NCI-H1694 treated with DMSO at 0.1 percent for 48 hours (cell line): ENCODE results near the gene LVRN.

Experiments
- DNase-seq: peaks from one replicate; lab custom pipeline; 2025; lab: John Stamatoyannopoulos, UW

Gene LVRN

DNA sequence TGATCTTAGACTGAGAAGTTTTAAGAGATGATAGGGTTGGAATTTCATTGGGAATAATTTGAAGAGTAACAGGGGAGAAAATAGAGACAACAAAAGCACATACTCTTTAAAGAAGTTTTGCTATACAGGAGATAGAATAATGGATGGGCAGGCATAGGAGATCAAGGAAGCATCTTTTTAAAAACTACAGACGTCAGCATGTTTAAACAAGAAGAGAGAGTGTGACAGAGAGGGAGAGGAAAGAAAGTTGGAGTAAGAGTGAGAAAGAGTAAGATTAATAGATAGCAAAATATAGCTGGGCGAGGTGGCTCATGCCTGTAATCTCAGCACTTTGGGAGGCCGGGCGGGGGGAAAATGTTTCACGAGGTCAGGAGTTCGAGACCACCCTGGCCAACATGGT, 5.3 kb upstream of the LVRN start:
- DNase-seq = no peak

DNA sequence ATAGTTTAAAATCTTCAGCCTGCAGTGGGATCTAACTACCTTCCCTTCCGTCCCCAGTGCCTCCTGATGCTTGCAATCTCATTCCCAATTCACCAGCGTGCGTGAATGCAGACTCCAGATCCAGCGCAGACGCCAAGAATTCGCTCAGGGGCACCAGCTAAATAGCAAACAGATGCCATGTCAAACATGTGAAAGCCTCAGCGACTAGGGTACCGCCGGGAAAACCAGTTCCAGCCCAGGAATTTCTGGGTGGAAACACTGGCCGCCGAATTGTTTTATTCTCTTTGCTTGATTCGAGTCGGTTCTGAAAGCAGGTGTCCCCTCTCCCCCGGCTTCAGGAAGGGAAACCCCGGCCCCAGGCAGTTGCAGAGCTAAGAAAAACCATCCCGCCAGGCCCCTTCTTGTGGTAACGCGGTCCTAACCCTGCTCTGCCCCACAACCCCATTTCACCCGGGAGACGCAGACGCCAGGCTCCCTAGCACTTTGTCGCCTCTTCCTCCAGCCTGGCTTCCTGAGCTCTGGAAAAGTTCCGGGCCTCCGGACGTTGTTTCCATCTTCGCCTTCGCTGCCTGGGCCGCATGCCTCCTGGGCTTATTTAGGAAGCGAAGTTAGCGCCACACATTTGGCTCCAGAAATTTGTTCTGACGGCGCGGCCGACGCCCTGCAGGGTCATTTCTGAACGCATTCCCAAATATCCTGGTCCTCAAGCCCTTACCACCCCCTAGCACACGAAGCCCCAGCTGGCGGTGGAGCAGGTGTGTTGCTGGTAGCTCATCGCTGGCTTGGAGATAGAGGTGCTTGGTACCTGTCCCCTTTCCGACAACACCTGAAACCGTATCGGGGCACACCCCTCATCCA, 665 bp upstream of the LVRN start:
- no peak for DNase-seq

DNA sequence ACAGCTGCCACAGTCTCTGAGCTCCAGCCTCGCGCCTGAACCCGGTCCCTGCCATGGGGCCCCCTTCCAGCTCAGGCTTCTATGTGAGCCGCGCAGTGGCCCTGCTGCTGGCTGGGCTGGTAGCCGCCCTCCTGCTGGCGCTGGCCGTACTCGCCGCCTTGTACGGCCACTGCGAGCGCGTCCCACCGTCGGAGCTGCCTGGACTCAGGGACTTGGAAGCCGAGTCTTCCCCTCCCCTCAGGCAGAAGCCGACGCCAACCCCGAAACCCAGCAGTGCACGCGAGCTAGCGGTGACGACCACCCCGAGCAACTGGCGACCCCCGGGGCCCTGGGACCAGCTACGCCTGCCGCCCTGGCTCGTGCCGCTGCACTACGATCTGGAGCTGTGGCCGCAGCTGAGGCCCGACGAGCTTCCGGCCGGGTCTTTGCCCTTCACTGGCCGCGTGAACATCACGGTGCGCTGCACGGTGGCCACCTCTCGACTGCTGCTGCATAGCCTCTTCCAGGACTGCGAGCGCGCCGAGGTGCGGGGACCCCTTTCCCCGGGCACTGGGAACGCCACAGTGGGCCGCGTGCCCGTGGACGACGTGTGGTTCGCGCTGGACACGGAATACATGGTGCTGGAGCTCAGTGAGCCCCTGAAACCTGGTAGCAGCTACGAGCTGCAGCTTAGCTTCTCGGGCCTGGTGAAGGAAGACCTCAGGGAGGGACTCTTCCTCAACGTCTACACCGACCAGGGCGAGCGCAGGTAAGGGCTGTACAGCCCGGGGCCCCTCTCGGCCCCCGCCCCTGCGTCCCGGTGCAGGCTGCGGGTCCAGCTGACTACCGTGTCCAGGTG, 509 bp downstream of the LVRN start:
- no peak for DNase-seq

DNA sequence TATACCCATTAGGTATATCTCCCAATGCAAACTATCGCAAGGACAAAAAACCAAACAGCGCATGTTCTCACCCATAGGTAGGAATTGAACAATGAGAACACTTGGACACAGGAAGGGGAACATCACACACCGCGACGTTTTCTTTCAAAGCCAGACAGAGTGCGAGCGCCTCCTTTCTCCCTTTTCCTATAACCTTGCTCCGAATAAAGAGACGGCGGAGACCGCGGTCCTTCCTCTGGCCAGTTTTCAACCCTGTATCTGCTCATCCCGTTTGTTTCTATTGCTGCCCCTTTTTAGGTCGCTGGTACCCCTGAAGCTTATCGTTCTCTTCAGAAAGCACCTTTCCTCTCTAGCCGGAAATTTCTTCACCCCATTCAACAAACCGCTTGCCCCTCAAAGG, 1.3 kb downstream of the LVRN start:
- DNase-seq = no peak

DNA sequence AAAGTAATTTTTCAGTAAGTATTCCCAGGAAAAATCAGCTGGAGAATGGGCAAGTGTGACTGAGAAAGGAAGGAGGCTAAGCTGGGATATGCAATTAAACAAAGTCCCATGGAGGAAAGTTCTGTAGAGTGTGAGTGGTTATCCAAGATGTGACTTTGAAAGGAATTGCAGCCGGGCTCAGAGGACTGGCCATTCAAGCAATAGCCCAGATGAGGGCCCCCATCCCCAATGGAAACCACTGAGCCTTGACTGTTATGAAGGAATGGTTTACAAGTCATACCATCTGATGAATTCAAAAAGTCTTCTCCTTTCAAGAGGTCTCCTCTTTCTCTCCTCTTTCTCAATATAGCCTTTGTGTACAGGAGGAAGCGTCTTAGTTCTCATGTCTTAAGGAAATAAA, 6.5 kb downstream of the LVRN start:
- DNase-seq = no peak

DNA sequence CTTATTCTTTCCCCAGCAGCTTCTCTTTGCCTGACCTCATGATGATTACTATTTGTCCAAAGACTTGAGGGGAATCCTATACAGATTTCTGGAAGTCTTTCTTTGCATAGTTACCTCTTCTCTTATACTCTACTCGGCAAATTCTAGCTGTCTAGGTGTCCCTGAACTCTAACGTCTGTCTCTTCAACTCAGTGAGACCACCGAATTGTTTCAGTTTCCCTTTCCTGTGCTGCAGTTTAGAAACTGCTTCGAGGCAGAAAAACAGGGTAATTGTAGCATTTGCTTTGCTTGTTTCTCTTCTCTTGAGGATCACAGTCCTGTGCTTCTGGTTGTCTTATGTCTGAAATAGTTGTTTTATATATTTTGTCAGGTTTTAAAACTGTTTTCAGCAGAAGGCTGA, 14.8 kb downstream of the LVRN start:
- no peak for DNase-seq

DNA sequence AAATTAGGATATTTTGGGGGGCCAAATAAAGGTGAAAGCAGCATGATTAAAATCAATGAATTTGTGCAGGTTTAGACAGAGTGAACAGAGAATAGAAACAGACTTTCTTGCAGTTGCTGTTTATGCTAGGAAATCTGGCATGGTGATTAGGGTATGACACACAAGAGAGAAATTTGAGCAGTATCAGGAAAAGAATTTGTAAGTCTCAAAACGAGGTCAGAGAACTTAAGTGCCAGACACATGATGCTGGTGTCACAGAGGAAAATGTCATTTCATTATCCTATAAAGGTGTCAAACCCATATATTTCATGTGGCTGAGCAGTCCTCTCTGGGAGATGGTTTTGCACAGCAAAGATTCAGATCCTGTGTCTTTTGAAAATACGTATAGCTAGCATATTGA, 15.7 kb downstream of the LVRN start:
- DNase-seq = no peak

DNA sequence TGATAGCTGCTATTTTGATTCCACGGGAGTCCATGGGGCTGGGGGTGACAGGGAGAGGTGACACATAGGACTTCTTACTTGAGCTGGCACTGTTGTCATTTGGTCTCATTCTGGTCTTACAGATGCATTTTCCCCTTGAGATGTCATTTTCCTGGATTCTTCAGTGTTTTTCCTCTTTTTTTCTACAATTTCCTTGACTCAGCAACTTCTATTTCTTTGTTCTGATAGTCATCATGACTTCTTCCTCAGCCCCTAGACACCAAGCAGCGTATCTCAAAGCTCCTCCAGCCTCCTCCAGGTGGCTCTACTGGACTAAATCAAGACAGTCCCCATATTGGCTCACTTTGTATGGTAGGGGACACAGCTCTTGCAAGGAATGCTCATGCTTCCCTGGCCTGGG, 16.5 kb downstream of the LVRN start:
- DNase-seq = no peak

DNA sequence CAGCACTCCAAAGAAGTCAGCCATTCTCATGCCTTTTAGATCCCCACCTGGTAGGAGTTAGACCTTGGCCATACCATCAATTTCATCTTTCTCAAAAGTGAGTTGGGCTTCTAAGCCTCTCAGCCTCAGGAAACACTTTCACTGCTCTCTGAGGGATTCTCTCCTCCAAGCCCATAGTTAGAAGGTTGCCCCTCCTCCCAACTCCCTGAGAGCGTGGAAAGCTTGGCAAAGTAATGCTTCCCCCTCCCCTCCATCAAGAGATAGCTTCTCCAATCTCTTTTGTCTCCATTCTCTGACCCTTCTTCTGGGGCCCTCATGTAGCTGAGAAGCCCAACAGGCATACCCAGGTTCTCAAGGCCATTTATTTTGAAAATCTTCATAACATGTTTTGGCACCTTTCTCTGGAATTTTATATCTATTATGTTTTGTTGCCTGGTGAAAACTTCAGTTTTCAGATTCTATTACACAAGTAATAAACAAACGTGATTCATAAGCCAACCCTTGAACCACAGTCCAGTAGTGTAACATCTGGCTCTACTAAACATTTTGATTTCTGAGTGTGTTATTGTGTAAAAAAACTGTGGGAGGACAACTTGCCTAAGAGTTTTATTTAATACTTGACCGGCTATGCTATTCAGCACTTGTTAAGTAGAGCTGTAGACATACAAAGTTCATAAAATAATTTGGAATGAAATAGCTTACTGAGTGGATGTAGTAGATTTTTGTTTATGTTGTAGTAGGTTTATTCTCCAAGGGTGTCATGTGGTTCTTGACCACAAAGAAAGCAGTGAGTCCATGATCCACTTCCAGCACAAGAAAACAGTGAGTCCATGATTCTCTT, 17.1 kb downstream of the LVRN start:
- no peak for DNase-seq

DNA sequence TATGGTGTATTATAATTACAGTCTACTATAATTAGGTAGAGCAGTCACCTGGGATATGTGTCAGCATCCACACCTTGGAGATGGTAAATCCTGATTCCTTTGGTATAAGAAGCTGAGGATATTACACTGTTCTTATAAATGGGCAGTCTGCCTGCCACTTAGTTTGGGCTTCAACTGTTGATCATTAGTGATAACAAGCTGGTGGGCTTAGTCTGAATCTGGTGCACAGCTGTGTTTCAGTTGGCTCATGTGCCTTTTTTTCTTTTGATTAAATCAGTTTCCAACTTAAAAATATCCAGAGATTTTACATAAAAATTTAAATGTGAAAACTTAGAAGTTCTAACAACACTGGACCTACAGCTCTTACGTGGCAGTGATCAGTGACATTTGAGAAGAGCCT, 21.2 kb downstream of the LVRN start:
- DNase-seq = no peak

DNA sequence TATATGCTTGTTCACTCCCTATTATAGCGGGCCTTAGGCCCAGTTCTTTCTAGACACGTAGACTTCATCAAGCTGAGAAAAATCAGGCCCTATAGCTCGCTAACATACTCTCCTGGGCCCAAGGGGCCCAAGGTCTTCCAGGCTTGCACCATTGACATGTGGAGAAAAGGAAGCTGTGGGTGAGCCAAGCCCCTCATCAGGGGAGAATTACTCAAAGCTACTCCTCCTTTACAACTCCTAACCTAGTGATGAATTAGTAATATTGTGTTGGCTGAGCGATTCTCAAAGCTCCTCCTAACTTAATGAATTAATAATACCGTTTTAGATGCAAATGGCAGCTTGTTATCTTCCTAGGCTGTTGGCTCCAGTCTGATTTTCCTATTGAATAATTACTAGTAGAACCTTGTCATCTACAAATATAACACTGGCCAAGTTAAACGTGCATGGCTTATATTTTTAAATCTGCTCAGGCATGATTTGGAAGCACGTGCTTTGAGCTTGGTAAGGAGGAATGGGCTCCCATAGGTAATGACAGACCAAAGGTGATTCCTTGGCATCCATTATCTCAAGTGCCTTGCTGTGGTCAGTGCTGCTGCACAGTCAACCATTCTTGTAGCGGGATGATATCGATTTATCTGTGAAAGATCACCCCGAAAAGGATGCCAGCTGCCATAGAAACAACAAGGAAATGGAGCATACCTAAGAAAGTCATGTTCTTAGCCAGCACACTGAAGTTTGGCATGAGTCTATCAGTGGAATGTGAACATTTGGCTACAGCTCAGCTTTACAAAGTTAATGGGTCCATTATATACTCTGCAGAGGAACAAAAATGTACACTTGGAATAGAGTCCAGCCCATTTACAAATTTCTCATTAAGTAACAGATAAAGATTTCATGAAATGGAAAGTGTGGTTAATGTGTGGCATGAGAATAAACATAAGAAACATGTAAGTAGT, 23.8 kb downstream of the LVRN start:
- DNase-seq = no peak

DNA sequence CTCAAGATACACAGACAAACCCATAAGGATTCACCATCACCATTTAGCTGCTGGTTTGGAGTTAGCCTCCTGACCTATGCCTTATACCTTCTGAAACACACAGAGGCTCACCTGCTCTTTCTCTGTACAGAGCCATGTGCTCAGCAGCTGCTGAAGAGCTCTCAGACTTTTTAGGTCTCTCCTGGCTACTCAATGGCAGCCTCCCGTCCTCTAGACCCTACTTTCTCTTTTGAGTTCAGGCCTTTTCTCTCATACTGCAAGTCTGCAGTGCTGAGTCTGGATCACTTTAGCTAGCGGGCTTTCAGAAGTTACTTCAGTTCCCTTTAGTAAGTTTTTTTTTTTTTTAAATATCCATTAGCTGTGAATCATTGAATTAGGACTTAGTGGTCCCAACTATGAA, 25.7 kb downstream of the LVRN start:
- no peak for DNase-seq

DNA sequence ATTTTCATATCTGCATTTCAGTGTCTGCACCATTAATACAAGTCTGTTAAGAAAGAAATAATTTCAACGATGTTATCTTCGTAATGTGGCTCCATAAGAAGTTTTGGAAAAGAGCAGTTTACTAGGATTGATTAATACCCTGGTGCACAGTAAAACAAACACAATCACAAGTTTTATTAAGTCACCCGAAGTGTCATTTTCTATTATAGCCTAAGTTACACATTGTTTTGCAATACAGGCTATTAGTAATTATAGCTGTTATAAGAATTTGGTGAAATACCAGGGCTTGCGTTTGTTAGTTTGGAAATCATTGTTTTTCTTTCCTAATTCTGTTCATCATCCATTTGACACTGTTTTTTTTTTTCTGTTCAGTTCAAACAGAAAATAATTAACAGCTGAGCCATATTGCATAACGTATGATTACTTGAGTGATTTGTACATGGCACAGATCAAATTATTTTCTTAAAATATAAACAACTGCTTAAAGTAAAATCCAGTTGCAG, 30.6 kb downstream of the LVRN start:
- no peak for DNase-seq

DNA sequence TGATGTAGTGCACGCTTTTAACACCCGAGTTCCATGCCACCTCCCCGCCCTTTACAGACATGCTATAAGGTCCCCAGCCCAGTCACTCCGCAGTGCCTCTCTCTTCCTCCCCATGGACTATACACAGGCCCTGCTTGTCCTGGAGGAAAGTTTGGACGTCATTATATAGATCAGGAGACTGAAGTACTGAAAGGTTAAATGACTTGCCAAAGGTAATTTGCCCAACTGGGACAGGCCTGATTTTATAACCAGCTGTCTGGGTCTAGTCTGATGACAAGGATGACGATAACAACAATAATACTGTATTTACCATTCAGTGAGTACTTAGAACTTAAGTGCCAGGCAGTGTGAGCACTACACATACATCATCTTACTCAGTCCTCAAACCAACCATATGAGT, 33.1 kb downstream of the LVRN start:
- DNase-seq = no peak

DNA sequence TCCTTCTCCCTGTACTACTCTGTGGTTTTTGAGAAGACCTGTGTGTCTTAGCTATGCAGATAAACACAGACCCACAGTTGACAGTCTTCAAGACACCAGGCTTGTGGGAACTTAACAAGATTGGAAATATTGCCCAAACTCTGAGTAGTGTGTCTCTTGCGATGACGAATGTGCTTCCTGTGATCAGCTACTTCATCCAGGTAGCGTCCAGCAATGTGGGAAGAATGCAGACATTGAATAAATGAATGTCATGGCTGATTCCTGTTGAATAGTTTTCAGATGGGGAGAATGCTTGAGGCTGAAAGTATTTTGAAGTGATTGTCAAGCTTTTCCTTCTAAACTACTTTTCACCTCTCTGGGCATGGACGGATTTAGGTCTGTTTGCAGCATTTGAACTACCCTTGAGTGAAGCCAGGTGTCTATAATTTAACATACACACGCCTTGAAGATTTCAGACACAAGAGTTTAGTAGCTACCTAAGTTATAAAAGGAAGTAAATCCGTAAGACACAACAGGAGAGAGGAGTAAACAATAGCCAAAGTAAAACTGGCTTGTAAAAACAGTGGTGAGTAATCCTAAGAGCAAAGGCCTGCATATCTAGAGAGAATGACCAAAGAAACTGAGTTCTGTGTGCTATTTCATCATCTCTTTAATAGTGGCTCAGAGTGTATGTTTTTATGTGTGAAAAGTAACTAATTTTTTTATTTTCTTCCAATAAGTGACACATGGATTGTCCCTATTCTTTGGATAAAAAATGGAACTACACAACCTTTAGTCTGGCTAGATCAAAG, 40.0 kb downstream of the LVRN start:
- DNase-seq = no peak

DNA sequence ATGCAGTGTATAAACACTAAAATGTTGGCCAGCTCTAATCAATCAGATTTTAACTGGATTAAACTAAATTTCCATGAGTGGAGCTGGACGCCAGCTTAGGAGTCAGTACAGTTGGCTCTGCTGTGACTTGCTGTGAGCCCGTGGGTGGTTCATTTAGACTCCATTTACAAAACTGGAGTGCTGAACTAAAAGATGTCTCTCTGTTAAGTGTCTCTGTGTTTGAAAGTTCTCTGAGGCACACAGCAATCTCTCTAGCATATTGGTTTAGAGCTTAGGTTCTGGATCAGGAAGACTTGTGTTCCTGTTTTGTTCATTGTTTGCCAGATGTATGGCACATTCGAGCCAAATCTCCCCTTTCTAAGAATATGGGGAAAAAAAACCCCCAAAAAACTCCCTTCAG, 42.0 kb downstream of the LVRN start:
- DNase-seq = no peak

DNA sequence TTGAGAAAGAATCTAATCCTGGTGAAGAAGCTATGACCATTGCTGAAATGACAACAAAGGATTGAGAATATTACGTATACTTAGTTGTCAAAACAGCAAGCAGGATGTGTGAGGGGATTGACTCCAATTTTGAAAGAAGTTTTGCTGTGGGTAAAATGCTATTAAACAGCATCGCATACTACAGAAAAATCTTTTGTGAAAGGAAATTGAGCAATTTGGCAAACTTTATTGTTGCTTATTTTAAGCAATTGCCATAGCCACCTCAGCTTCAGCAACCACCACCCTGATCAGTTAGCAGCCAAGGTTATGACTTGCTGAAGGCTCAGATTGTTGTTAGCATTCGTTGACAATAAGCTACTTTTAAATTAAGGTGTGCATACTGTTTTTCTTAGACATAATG, 47.5 kb downstream of the LVRN start:
- no peak for DNase-seq

DNA sequence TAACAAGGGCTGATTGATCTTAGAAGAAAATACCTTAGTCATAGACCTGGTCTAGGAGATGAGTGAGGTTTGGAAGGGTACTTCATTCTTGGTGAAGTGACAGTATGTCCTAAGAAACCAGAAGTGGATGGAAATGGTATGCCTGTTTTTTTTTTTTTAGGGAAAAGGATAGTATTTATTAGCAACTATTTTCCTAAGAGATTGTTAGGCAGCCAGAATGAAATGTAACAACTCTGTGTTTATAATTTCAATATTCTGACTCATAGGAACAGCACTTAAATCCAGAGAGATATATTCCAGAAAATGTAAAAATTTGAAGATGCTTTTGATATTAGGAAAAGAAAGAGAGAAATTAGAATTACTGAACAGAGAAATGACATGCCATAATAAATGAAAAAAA, 48.8 kb downstream of the LVRN start:
- no peak for DNase-seq

DNA sequence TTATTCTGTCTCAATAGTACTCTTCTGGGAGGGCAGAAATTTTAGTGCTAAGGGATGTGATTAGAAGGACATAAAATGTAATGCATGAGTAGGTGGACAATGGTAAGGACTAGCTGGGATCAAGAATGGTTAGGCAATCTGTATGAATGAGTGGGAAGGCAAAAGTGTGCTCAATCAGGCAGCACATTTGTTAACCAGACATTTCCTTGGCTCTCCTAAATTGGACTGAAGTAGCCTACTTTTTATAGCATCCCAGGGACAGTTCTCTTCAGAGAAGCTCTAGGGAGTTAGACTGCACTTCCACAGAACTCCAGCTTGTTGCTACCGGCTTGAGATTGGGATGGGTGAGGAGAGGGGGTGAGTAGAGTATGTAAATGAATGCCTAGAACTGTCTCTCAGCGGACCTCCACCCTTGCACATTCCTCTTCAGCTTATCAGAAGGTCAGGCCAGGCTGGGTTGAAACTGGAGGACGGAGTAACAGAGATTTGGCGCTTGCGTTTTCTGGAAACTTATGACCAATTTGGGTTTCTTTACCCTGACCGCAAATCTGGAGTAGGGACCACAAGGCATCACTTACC, 51.0 kb downstream of the LVRN start:
- DNase-seq = no peak

DNA sequence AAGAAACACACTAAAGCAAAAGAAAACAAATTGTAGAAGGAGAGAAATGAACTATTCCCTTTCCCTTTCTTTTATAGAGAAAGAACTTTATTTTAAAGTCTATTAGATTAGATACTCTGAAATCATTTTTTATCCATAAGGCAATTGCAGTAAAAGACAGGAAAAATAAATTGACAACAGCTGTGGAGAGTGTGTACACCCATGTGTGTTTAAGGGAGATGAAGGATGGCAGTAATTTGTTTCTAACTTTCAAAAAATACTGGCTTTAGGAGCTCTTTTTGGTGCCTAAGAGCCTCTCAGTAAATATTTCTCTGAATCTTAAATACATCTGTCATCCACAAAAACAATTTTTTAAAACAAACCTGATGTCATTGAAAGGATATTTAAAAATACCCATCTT, 51.7 kb downstream of the LVRN start:
- no peak for DNase-seq
